HEK293T (cell line): ENCODE results near the gene CD2BP2.
"Not testable (repeated sequence)": the region's sequence is repeated elsewhere in the genome, so short reads cannot be mapped to it uniquely, and the experiment has no call there.

ENCODE experiments used
- CTCF ChIA-PET: fragments of 350-600 bp; formaldehyde crosslinking; extraction: SDS; loops from one replicate; lab custom pipeline; 2021; ENCODE audit warnings: antibody characterized with exemption, inconsistent platforms; lab: Yijun Ruan, JAX
- POLR2A ChIA-PET: fragments of 350-600 bp; formaldehyde crosslinking; extraction: SDS; loops from one replicate; lab custom pipeline; 2020; ENCODE audit warnings: antibody characterized with exemption, inconsistent platforms; lab: Yijun Ruan, JAX
- DNase-seq: peaks from one replicate; pipeline ENCODE4 v3.0.0; 2012; ENCODE audit warnings: mixed read lengths; ENCODE audit errors: extremely low spot score
- ARNT ChIP-seq: fragments of 450-650 bp; IDR thresholded peaks from 2 replicates; pipeline ENCODE4 v1.6.1; 2017; ENCODE audit warnings: mild to moderate bottlenecking
- BHLHE40 ChIP-seq: fragments of 450-650 bp; IDR thresholded peaks from 2 replicates; pipeline ENCODE4 v1.6.1; 2016; ENCODE audit warnings: mild to moderate bottlenecking, moderate library complexity, borderline replicate concordance
- CTBP1 ChIP-seq: fragments of 450-650 bp; IDR thresholded peaks from 2 replicates; pipeline ENCODE4 v1.6.1; 2016; ENCODE audit warnings: borderline replicate concordance
- ELF4 ChIP-seq: fragments of 450-650 bp; IDR thresholded peaks from 2 replicates; pipeline ENCODE4 v1.6.1; 2017; ENCODE audit warnings: antibody characterized with exemption
- FOXA1 ChIP-seq: fragments of 450-650 bp; IDR thresholded peaks from 2 replicates; pipeline ENCODE4 v1.6.1; 2016; ENCODE audit warnings: mild to moderate bottlenecking
- FOXK2 ChIP-seq: fragments of 450-650 bp; IDR thresholded peaks from 2 replicates; pipeline ENCODE4 v1.6.1; 2016; ENCODE audit warnings: mild to moderate bottlenecking
- FOXM1 ChIP-seq: fragments of 450-650 bp; IDR thresholded peaks from 2 replicates; pipeline ENCODE4 v1.6.1; 2017; ENCODE audit warnings: mild to moderate bottlenecking, borderline replicate concordance
- HDGF ChIP-seq: fragments of 450-650 bp; IDR thresholded peaks from 2 replicates; pipeline ENCODE4 v1.6.1; 2017; ENCODE audit warnings: antibody characterized with exemption, borderline replicate concordance
- L3MBTL2 ChIP-seq: fragments of 450-650 bp; conservative IDR thresholded peaks from 2 replicates; pipeline ENCODE4 v1.6.1; 2016; ENCODE audit warnings: mild to moderate bottlenecking
- LEF1 ChIP-seq: fragments of 450-650 bp; IDR thresholded peaks from 2 replicates; pipeline ENCODE4 v1.6.1; 2017; ENCODE audit warnings: mild to moderate bottlenecking, borderline replicate concordance
- NFRKB ChIP-seq: fragments of 450-650 bp; IDR thresholded peaks from 2 replicates; pipeline ENCODE4 v1.6.1; 2016; ENCODE audit warnings: mild to moderate bottlenecking, moderate library complexity
- SP1 ChIP-seq: fragments of 450-650 bp; IDR thresholded peaks from 2 replicates; pipeline ENCODE4 v1.6.1; 2017
- SUZ12 ChIP-seq: fragments of 450-650 bp; IDR thresholded peaks from 2 replicates; pipeline ENCODE4 v1.6.1; 2016; ENCODE audit warnings: mild to moderate bottlenecking
- TARDBP ChIP-seq: fragments of 450-650 bp; IDR thresholded peaks from 2 replicates; pipeline ENCODE4 v1.6.1; 2016
- ZNF384 ChIP-seq: fragments of 450-650 bp; IDR thresholded peaks from 2 replicates; pipeline ENCODE4 v1.6.1; 2016
- TF ChIP-seq, protein P1 (sequence below): fragments of 450-650 bp; IDR thresholded peaks from 2 replicates; pipeline ENCODE4 v1.6.1; 2016

Gene CD2BP2

DNA sequence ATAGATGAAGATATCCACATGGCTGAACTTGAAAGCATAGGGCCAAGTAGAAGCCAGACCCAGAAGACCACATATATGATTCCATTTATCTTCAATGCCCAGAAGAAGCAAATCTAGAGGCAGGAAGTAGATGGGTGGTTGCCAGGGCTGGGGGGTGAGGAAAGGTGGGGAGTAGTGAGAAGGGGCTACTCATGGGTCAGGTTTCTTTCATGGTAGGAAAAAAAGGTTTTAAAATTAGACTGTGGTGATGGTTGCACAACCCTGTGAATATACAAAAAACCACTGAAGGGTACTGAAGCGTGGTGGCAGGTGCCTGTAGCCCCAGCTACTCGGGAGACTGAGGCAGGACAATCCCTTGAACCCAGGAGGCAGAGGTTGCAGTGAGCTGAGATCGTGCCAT lies 5.4 kb downstream of the CD2BP2 start:
- POLR2A ChIA-PET = no interaction called here
- DNase-seq = no peak
- no peak for TF ChIP-seq ARNT
- TF ChIP-seq ELF4 = no peak
- TF ChIP-seq SUZ12 = no peak
- TF ChIP-seq FOXA1 = no peak
- no peak for TF ChIP-seq LEF1
- TF ChIP-seq TARDBP = no peak
- no peak for TF ChIP-seq FOXM1
- TF ChIP-seq FOXK2 = no peak
- TF ChIP-seq L3MBTL2 = no peak
- CTCF ChIA-PET = no interaction called here

DNA sequence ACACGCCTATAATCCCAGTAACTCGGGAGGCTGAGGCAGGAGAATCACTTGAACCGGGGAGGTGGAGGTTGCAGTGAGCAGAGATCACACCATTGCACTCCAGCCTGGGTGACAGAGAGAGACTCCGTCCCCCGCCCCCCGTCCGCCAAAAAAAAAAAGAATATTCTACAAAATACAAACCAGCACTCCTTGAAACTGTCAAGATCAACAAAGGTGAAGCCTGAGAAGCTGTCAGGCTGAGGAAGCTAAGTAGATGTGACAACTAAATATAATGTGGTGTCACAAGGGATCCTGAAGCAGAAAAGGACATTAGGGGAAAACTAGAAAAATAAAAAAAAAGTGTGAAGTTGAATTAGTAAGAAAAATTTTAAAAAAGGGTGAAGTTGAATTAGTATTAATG lies 6.2 kb downstream of the CD2BP2 start:
- TF ChIP-seq ELF4 (no peak), L3MBTL2 (no peak), ARNT (no peak), FOXM1 (no peak), FOXA1 (no peak), SUZ12 (no peak), FOXK2 (no peak), LEF1 (no peak), NFRKB (no peak), TARDBP (no peak), ZNF384 (no peak), BHLHE40 (no peak), SP1 (no peak), CTBP1 (no peak), HDGF (no peak)
- TF ChIP-seq, protein P1, sequence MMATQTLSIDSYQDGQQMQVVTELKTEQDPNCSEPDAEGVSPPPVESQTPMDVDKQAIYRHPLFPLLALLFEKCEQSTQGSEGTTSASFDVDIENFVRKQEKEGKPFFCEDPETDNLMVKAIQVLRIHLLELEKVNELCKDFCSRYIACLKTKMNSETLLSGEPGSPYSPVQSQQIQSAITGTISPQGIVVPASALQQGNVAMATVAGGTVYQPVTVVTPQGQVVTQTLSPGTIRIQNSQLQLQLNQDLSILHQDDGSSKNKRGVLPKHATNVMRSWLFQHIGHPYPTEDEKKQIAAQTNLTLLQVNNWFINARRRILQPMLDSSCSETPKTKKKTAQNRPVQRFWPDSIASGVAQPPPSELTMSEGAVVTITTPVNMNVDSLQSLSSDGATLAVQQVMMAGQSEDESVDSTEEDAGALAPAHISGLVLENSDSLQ = no peak
- CTCF ChIA-PET = interaction anchor here (0.6 kb wide), 1 partner anchor 66 kb away, joined by 3 read pairs; no protein-coding TSS in a partner anchor
- no peak for DNase-seq
- POLR2A ChIA-PET = no interaction called here

DNA sequence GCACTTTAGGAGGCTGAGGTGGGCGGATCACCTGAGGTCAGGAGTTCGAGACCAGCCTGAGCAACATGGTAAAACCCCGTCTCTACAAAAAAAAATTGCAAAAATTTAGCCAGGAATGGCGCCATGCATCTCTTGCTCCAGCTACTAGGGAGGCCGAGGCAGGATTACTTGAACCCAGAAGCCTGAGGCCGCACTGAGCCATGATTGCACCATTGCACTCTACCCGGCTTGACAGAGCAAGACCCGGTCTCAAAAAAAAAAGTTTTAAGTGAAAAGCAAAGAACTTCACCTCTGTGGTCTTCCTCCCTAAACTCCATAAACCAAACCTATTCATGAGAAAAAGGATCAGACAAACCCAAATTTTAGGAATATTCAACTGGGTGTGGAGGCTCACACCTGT lies 7.0 kb downstream of the CD2BP2 start:
- ChIA-PET CTCF (no interaction called here), POLR2A (interaction anchor here (1.8 kb wide), 1 partner anchor 8 kb away, joined by 5 read pairs; no protein-coding TSS in a partner anchor)
- DNase-seq = no peak
- no peak for TF ChIP-seq FOXK2
- no peak for TF ChIP-seq L3MBTL2
- TF ChIP-seq, protein P1 = no peak
- no peak for TF ChIP-seq ARNT
- no peak for TF ChIP-seq BHLHE40
- no peak for TF ChIP-seq SUZ12
- no peak for TF ChIP-seq CTBP1
- TF ChIP-seq NFRKB = no peak
- no peak for TF ChIP-seq LEF1
- no peak for TF ChIP-seq TARDBP
- TF ChIP-seq FOXM1 = no peak
- TF ChIP-seq SP1 = no peak
- no peak for TF ChIP-seq ZNF384
- no peak for TF ChIP-seq ELF4
- no peak for TF ChIP-seq FOXA1
- TF ChIP-seq HDGF = no peak

DNA sequence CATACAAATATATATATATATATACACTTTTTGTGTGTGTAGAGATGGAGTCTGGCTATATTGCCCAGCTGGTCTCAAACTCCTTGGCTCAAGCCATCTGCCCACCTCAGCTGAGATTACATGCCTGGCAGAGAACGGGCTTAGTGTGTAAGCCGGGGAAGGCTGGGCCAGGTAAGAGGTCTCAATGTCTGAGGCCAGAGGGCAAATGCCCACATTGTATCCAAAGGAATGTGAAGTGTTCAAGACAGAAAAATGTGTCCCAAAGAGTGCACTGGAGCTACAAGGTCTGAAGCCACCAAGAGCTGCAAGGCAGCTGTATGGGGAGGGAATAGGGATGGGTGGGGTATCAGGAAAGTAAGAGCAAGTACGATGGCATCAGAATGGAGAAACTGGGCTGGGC lies 8.8 kb downstream of the CD2BP2 start:
- ChIA-PET POLR2A (interaction anchor here (0.7 to 1.8 kb wide), 3 partner anchors 8 to 32 kb away, joined by 3 to 7 read pairs (median 5); partner anchors contain the start of gene CD2BP2), CTCF (no interaction called here)
- TF ChIP-seq TARDBP = no peak
- TF ChIP-seq LEF1 = no peak
- no peak for TF ChIP-seq FOXM1
- no peak for TF ChIP-seq ARNT
- TF ChIP-seq, protein P1 = no peak
- no peak for TF ChIP-seq L3MBTL2
- no peak for TF ChIP-seq FOXK2
- TF ChIP-seq NFRKB = no peak
- no peak for TF ChIP-seq BHLHE40
- TF ChIP-seq ELF4 = no peak
- no peak for TF ChIP-seq CTBP1
- TF ChIP-seq SP1 = no peak
- TF ChIP-seq FOXA1 = no peak
- no peak for TF ChIP-seq SUZ12
- DNase-seq = no peak

DNA sequence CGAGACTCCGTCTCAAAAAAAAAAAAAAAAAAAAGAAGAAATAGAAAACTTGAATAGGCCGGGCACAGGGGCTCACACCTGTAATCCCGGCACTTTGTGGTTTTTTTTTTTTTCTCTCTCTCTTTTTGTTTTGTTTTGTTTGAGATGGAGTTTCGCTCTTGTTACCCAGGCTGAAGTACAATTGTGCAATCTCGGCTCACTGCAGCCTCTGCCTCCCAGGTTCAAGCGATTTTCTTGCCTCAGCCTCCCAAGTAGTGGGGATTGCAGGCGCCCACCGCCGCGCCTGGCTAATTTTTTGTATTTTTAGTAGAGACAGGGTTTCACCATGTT lies 11.7 kb downstream of the CD2BP2 start:
- CTCF ChIA-PET = not testable (repeated sequence)
- POLR2A ChIA-PET = interaction anchor here (1.4 kb wide), 1 partner anchor 184 kb away, joined by 4 read pairs; no protein-coding TSS in a partner anchor

DNA sequence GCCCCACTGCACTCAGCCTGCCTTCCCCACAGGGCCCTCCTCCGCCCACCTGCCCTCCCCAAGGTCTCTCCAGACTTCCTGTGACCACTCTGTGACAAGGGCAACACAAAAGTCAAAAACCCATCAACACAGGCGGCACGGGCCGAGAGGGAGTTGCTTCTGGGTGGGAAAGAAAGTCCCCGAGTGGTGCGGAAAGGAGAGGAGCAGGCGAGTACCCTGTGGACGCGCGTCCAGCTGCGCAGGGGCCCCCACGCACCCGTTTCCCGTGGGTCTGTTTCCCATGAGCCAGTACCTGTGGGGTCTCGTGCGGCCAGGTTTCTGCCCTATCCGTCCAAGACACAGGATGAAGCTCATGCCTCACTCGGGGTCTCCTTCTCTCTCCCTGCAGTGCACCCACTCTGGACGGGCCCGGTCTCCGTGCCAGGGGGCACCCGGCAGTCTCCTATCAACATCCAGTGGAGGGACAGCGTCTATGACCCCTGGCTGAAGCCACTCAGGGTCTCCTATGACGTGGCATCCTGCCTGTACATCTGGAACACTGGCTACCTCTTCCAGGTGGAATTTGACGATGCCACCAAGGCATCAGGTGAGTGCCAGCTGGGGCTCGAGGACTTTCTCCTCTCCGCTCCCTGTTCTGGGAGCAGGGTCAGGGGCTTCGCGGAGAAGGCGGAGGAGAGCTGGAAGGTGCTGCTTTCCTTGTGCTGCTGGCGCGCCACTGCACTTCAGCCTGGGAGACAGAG lies 12.2 kb downstream of the CD2BP2 start:
- TF ChIP-seq CTBP1 (no peak), FOXK2 (no peak), ARNT (no peak)
- POLR2A ChIA-PET = interaction anchor here (1.2 to 1.4 kb wide), 2 partner anchors 12 to 184 kb away, joined by 4 to 6 read pairs; partner anchors contain the start of gene CD2BP2
- no peak for DNase-seq
- CTCF ChIA-PET = interaction anchor here (0.5 kb wide), 1 partner anchor 110 kb away, joined by 5 read pairs; no protein-coding TSS in a partner anchor

More for the DNA sequence above, 11.7 kb downstream of the CD2BP2 start:
- DNase-seq = not testable (repeated sequence)

DNA sequence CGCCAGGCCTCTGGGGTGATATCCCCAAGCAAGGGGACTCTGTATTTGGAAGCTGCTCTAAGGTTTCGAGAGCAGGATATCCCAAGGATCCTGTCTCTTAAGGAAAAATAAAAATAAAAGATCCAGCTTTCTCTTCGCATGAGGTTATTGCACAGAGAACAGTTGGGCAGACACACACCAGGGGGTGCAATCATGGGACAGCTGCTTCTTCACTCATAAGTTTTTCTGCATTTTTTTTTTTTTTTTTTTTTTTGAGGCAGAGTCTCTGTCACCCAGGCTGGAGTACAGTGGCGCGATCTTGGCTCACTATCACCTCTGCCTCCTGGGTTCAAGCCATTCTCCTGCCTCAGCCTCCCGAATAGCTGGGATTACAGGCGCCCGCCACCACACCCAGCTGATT lies 13.1 kb downstream of the CD2BP2 start:
- CTCF ChIA-PET, DNase-seq: not testable (repeated sequence)
- POLR2A ChIA-PET = interaction anchor here (1.2 to 1.4 kb wide), 2 partner anchors 13 to 185 kb away, joined by 4 to 6 read pairs; partner anchors contain the start of gene CD2BP2
